DND-41 (cell line): Measurements from ENCODE around the gene PBRM1.

Experiments used
- ATAC-seq: fragments of 200-7000 bp; cut with Tn5 transposase; 3 replicates; pipeline ENCODE4 v1.9.1; 2021; ENCODE audit warnings: low read depth; ENCODE audit not compliant: insufficient read depth
- DNase-seq: peaks from one replicate; pipeline ENCODE4 v3.0.0-alpha.2; 2020
- H2AFZ ChIP-seq: 2 replicates; pipeline ENCODE4 v1.6.0; 2012; ENCODE audit warnings: low read depth, low read length
- H3K27ac ChIP-seq: 2 replicates; pipeline ENCODE4 v1.5.1; 2012; ENCODE audit warnings: low read length, inconsistent platforms
- H3K27me3 ChIP-seq: fragments of 200-600 bp; sonication (generic); 2 replicates; pipeline ENCODE4 v1.6.0; 2012; ENCODE audit warnings: low read length, mild to moderate bottlenecking, inconsistent platforms; ENCODE audit not compliant: insufficient read depth, poor library complexity
- H3K36me3 ChIP-seq: 2 replicates; pipeline ENCODE4 v1.5.1; 2012; ENCODE audit warnings: low read length, inconsistent platforms; ENCODE audit not compliant: insufficient read depth
- H3K4me1 ChIP-seq: 2 replicates; pipeline ENCODE4 v1.5.1; 2012; ENCODE audit warnings: mild to moderate bottlenecking, low read length; ENCODE audit not compliant: insufficient read depth
- H3K4me2 ChIP-seq: 2 replicates; pipeline ENCODE4 v1.6.0; 2012; ENCODE audit warnings: mild to moderate bottlenecking, moderate library complexity, low read length, inconsistent platforms; ENCODE audit not compliant: insufficient read depth
- H3K4me3 ChIP-seq, 2 experiments: fragments of 200-600 bp in 1 of 2; shearing (Covaris generic) in 1 of 2; 2 replicates each; pipeline ENCODE4 v1.5.1; 2012 to 2016; ENCODE audit warnings: inconsistent platforms in 2 of 2, low read length in 2 of 2, mild to moderate bottlenecking in 2 of 2, low read depth in 1 of 2, moderate library complexity in 1 of 2
- H3K79me2 ChIP-seq: 2 replicates; pipeline ENCODE4 v1.6.0; 2012; ENCODE audit warnings: low read length, inconsistent platforms; ENCODE audit not compliant: insufficient read depth
- H3K9ac ChIP-seq: 2 replicates; pipeline ENCODE4 v1.6.0; 2012; ENCODE audit warnings: low read depth, mild to moderate bottlenecking, inconsistent platforms, low read length, moderate library complexity
- H3K9me3 ChIP-seq: 2 replicates; pipeline ENCODE4 v1.5.1; 2012; ENCODE audit warnings: low read length, moderate library complexity, mild to moderate bottlenecking, inconsistent platforms; ENCODE audit not compliant: insufficient read depth, severe bottlenecking
- H4K20me1 ChIP-seq: 2 replicates; pipeline ENCODE4 v1.6.0; 2012; ENCODE audit warnings: low read length; ENCODE audit not compliant: insufficient read depth
- CTCF ChIP-seq: IDR thresholded peaks from 2 replicates; pipeline ENCODE4 v1.5.1; 2012; ENCODE audit warnings: borderline replicate concordance, low read length, moderate library complexity, mild to moderate bottlenecking; ENCODE audit not compliant: poor library complexity, severe bottlenecking; ENCODE audit errors: extremely low read depth
- EZH2 ChIP-seq: IDR thresholded peaks from 3 replicates; pipeline ENCODE4 v1.6.1; 2012; ENCODE audit warnings: borderline replicate concordance, low read depth, mild to moderate bottlenecking, moderate library complexity, low read length, inconsistent platforms; ENCODE audit not compliant: severe bottlenecking

PBRM1 gene

GRCh38 chr3:52719618-52720017 is 33.9 kb upstream of the PBRM1 start:
- peaks cover 9% of the 10 kb centered on the region for H3K36me3 ChIP-seq
- DNase-seq (no peak), ATAC-seq (no peak)
- H3K9me3 ChIP-seq: no peaks in the 10 kb centered on the region
- no peak overlapping the region for H3K4me3 ChIP-seq
- H3K79me2 ChIP-seq: no peaks in the 10 kb centered on the region
- H3K27me3 ChIP-seq: no peaks in the 10 kb centered on the region
- H4K20me1 ChIP-seq: 0 out of 2 replicates have a peak, but pooled peaks cover 5% of the 10 kb centered on the region
- no peak overlapping the region for H3K27ac ChIP-seq
- H3K9ac ChIP-seq: no peak overlapping the region
- no peak for TF ChIP-seq CTCF
- TF ChIP-seq EZH2: no peak
- H3K4me1 ChIP-seq: peaks cover 32% of the 10 kb centered on the region
- no peak overlapping the region for H2AFZ ChIP-seq
- H3K4me2 ChIP-seq: no peak overlapping the region

GRCh38 chr3:52715714-52716305 is 30.1 kb upstream of the PBRM1 start:
- H3K79me2 ChIP-seq: no peaks in the 10 kb centered on the region
- no peak for TF ChIP-seq EZH2
- no peak for TF ChIP-seq CTCF
- no peak overlapping the region for H2AFZ ChIP-seq
- no peaks in the 10 kb centered on the region for H3K27me3 ChIP-seq
- H3K9ac ChIP-seq: no peak overlapping the region
- no peak overlapping the region for H3K27ac ChIP-seq
- ATAC-seq (no peak), DNase-seq (no peak)
- peaks cover 26% of the 10 kb centered on the region for H3K36me3 ChIP-seq
- no peaks in the 10 kb centered on the region for H4K20me1 ChIP-seq
- H3K4me2 ChIP-seq: no peak overlapping the region
- H3K4me1 ChIP-seq: peaks cover 11% of the 10 kb centered on the region
- no peaks in the 10 kb centered on the region for H3K9me3 ChIP-seq
- no peak overlapping the region for H3K4me3 ChIP-seq

GRCh38 chr3:52714335-52715302 is 28.9 kb upstream of the PBRM1 start:
- ATAC-seq (no peak), DNase-seq (no peak)
- H3K4me1 ChIP-seq: no peaks in the 10 kb centered on the region
- no peak overlapping the region for H3K4me3 ChIP-seq
- H3K27ac ChIP-seq: no peak overlapping the region
- H2AFZ ChIP-seq: no peak overlapping the region
- no peaks in the 10 kb centered on the region for H3K9me3 ChIP-seq
- no peaks in the 10 kb centered on the region for H3K27me3 ChIP-seq
- H3K79me2 ChIP-seq: no peaks in the 10 kb centered on the region
- no peak for TF ChIP-seq EZH2
- no peak for TF ChIP-seq CTCF
- H3K4me2 ChIP-seq: no peak overlapping the region
- H4K20me1 ChIP-seq: no peaks in the 10 kb centered on the region
- H3K9ac ChIP-seq: no peak overlapping the region
- H3K36me3 ChIP-seq: peaks cover 28% of the 10 kb centered on the region
